Medulla oblongata (tissue), 1 donor: ENCODE measurements around the gene AFDN.
A peak's percentile ranks its signal among the peaks of the same experiment; 100 is the strongest.

Experiments used
- DNase-seq: peaks from one replicate; pipeline ENCODE4 v3.0.0-alpha.2; 2015; ENCODE audit errors: extremely low spot score

AFDN gene

DNA sequence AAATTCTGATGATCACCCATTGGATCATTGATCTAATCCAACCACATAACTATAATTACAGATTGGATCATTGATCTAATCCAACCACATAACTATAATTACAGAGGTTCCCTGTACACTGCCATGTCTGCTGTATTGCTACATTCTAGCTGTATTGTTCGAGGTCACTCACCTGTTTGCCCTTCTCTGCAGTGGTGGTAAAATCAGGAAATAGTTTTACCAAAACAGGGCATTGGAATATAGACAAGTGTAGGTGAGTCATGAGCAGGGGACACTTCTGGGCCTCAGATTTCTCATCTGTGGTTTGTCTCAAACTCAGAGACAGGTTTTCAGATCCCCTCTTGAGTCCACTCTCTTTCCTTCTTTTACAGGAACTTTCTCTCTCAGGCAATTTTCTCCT, 9.0 kb upstream of the AFDN start:
- DNase-seq = no peak

DNA sequence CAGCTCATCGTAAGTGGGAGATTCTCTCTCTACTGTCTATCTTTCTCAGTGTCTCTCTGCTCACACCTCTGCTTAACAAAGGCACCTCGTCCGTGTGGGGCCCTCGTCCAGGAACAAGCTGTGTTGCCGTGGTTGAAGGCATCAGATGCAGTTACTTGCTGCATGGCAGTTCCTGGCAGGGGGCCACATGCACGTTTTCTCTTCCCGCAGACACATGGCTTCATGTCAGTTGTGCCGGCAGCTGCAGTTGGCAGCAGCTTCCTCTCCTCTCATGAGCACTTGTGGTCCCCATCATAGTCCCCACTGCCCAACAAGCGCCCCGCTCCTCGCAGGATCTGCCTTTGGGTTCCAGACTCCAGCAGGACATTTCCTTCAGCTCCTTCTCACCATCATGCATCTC, 7.1 kb upstream of the AFDN start:
- no peak for DNase-seq

DNA sequence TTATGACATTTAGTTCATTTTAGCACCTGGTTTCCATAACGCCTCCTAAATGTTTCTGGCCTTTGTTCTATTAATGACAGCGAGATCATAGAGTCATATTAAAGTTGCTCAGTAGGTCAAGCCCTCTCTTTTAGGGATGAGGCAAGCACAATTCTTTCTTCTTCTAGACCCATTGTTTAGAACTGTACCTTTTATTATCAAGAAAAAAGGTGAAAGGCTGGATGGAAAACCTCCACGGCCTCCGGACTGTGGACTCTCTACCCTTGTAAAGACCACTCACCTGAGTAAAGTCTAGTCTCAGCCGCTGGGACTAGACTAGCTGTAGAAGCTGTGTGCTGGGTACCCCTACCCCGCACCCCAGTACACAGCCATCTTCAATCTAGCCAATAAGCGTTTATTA, 6.0 kb upstream of the AFDN start:
- DNase-seq = no peak

DNA sequence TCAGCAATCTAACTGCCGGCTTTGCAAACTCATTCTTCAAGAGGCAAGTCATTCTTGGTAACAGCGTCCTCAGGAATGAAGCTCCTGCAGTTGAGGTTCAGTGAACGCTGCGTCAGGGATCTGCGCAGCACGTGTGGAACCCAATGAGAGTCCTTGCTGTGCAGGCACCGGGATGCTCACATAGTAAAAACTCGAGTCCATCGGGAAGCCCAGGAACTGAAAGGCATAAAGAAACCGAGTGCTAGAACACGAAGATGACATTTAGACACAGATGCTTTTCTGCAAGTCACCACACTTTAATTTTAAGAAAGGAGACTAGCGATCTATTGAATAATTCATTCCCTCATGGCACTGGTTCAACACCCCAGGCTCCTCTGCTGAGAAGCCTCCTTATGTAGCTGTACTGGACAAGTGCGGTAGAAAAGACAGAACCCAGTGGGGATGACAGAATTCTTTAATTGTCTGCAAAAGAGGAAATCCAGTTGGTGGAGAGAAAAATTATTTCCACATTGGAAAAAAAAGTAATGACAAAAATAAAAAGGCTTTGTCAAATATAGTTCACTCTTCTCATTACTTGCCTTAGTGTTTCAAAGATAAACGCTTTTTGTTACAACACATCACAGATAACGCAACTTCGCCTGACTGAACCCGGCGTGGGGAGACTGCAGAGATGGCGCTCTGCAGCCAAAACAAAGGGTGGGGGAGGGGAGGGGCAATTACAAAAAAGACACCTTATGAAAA, 1.9 kb upstream of the AFDN start:
- peak; percentile 58 for DNase-seq

DNA sequence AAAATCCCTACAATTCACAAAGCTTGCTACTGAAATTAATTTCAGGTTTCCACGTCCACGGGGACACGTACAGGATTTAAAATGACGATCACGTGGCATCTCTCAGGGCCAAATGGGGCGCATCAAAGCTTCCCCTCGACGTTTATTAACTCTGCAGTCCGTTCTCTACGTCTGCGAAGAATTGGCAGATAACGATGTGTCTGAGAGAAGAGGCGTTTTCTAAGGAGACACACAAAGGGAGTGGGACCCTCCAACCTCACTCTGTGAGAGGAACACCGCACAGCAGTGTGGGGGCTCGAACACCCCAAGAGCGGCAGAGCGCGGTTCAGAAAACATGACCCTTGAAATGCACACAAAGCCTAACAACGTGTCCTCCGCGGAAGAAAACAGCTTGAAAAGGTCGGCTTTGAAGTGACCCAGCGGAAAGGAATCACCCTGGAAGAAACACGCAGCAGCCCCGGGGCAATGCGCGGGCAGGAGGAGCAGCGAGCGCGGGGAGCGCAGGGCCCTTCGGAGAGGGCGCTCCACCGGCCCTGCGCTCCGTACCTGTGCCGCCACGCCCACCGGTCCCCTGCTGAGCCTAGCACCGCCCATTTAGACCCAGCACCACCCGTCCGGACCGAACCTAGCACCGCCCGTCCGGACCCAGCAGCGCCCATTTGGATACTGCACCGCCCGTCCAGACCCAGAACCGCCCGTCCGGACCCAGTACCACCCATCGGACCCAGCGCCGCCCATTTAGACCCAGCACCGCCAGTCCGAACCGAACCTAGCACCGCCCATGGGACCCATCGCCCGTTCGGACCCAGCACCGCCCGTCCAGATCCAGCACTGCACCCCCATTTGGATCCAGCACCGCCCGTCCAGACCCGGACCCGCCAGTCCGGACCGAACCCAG, 1.1 kb upstream of the AFDN start:
- no peak for DNase-seq

DNA sequence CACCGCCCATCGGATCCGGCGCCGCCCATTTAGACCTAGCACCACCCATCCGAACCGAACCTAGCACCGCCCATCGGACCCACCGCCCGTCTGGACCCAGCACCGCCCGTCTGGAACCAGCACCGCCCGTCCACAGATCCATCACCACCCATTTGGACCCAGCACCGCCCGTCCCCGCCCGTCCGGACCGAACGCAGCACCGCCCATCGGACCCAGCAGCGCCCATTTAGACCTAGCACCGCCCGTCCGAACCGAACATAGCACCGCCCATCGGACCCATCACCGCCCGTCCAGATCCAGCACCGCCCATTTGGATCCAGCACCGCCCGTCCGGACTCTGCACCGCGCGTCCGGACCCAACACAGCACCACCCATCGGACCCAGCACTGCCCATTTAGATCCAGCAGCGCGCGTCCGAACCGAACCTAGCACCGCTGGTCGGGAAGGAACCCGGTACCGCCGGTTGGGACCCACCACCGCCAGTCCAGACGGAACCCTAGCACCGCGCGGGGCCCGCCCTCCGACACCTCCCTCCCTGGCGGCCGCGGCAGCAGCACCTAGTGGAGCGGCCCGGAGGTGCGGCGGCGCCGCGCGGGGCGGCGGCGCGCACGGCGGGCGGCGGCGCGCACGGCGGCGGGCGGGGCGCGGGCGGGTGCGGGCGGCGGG, 348 bp upstream of the AFDN start:
- DNase-seq = peak; percentile 75

DNA sequence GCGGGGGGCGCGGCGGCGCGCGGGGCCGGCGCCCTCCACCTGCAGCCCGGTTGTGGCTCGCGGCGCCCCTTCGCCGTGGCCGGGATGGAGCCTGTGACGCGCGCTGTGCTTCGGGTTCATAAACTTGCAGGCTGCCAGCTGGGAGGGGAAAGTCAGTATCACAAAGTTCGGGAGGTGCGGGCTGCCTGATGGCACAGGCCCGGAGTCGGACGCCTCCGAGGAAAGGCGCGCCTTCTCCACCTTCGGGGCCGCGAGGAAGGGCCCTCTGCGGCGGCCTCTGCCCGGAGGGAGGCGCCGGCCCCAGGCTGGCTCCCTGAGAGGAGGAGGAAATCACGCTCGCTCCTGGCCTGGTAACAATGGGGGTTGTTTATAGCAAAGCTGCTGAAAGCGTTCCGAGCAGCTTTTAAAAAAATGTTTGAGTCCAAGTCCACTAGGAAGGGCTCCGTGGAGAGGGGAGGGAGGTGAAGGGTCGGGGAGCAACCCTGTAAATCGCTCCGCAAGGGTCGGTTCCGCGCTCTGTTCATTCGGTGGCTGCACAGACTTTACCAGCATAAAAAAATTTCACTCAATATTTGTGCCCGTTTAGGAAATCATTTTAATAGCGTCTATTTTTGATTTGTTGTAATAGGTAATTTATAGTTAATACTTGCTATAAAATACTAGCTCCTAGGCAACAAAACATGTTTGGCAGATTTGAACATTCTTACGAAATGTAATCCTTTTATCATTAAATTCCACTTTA, 1.0 kb downstream of the AFDN start:
- peak; percentile 56 for DNase-seq

DNA sequence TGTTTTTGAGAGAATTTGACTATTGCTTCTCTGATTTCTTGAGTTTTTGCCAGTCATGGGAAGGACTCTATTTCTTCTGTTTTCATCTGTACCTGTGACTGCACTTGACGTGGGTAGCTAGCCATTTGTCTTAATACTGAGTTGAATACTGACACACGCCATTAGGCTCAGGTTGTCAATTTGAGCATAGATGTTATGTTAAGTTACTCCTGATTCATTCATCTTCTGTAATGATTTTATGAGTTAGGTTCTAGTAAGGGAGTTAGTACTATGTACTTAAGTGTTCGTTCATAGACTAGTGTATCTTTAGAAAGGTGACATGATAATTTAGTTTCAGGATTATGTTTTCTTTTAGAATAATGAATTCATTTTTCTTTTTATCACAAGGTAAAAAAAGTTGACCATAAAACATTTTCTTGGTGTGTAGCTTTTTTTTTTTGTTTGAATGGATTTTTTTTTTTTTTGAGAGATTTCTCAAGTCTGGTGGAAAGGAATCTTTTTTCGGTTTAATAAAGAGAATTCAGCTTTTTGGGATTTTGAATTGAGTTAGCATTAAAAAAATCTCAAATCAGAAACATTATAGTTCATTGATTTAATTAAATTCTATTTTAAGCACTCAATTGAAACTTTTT, 1.7 kb downstream of the AFDN start:
- no peak for DNase-seq

DNA sequence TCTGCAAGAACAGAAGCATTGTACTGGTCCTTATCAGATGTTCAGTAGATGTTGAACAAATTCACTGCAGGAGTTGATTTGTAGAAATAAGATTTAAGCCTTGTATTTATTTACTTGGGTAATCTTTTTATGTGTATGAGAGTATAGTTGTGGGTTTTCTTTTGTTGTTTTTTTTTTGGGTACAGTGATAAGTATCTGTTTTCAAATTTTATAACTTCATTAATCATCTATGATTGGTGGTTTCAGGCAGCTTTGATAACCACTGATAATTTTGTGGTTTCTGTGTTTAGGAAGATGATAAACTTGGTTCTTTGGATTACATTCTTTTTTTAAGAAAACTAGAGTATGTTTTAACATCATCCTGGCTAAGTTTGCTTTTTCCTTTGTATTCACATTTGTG, 2.8 kb downstream of the AFDN start:
- DNase-seq = no peak

DNA sequence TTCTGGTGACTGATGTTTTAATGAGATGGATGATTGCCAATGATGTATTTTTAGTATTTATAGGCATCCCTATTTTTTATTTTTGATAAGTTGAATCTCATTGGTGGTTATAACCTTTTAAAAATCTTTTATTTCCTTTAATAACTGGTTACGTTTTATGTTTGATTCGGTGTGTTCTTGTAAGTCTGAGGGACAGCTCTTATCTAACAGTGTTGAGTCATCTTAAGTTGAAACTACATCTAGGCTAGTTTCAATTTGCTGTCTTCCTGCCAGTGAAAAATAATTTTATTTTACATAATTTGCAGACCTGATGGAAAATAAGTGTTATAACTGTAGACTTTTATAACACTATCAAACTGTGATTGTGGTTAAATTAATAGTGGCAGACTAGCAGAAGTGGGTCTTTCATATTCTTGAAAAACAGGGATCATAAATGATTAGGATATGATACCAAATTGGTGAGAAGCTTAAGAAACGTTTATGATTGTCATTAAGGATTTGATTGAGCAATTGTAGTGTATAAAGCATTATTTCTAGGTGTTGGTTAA, 4.6 kb downstream of the AFDN start:
- no peak for DNase-seq

DNA sequence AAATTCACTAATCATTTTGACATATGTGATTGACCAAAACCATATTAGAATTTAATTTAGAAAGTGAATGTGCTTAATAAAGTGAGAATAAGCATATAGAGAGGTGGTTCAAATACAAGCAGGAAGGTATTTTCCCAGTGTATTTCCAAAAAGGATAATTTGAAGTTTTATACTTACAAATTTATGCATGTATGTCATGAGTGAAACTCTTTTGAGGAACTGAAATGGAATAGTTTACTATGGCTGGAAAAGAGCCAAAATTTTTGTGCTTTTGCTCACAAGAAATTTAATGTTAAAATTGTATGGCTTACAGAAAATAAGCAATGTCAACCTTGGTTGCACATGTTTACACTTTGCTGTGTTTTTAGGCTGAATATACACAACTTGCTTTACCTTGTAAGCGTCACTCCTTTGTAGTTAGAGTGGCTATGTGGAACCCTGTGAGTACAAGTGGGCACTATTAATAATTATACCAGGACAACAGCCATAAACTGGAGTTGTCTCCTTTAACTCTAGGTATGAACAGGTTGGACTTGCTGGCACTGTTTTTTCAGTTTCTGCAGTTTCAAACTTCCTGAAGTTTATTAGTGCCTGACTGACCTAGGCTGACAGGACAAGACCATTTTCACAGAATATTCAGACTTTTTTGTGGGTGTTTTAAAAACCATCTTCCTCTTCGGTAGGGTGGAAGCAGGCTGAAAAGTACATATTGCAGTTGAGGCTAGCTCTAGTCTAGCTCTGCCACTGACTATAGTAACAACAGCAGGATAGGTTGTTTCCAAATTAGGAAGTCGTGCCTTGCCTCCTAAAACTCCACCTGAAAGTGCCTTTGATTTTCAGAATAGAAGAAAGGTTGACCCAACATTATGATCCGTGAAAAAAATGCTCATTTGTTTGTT, 6.0 kb downstream of the AFDN start:
- no peak for DNase-seq

DNA sequence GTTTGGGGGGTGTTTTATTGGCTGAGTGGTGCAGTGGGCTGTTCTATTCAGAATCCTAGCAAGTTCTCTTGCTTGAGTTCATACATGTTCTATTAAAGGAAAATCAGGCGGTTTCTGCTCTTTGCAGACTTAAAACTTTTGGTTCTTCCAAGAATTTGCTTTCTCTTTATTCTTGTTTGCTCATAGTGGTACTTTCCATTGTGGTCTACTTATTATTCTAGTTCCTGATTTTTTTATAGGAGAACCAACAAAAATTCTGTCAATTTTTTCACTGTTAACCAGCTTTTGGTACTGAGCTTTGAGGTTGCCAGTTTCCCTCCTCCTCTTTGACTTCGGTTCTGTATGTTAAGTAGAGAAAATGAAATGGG, 6.7 kb downstream of the AFDN start:
- no peak for DNase-seq

DNA sequence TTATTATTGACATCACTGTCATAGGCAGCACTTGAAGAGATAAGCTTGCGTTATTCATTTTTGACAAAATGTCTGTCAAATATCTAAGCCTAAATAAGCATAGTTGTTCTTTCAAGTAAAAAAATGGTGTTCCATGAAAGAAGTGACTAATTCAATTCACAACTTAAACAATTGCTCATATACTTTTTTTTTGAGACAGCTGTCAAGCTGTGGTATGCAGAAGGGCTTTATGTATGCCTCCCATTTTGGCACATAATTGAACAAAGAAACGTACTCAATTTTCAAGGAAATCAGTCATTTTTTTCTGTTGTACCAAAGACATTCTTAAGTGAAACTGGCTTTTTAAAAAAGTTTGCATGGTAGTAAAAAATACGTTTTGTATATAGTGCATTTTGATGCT, 8.5 kb downstream of the AFDN start:
- DNase-seq = no peak

DNA sequence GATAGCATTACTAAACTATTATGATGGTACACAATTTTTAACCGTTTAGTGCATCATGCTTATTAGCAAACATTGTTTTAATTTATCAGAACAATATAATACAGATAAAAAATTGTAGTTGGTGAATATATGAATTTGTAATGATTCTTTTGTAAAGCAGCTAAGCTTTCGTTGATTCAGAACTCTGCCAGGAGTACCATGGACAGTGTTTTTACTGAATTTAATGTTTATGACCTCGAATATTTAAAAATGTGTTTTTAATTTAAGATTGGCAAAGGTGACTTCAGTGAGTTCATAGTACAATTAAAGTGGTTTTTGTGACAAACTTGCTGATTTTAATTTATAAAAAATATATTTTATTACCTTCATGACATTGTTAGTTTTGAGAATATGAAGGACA, 10.0 kb downstream of the AFDN start:
- DNase-seq = no peak

DNA sequence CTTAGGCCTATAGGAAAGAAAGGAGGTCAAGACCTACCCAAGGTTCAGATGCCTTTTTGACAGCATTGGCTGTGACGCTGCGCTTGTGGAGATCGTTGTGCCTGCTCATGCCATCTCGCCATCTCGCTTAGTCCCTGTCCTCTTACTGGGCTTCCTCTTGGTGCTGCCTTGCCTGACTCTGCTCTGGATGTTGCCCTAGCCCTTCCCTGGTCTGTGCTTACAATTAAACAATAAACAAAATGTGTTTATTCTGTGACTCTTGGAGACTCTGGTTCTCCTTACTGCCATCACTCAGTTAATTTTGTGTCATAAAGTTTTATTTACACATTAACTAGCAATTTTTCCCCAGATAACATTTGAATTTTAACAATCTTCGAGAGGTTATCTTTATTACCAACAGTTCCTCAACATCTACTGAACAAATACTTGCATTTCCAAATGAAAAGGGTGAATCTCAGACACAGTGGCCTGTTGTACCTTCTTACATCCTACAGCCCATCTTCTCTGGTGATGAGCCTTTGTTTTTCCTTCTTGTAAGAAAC, 11.6 kb downstream of the AFDN start:
- DNase-seq = no peak

DNA sequence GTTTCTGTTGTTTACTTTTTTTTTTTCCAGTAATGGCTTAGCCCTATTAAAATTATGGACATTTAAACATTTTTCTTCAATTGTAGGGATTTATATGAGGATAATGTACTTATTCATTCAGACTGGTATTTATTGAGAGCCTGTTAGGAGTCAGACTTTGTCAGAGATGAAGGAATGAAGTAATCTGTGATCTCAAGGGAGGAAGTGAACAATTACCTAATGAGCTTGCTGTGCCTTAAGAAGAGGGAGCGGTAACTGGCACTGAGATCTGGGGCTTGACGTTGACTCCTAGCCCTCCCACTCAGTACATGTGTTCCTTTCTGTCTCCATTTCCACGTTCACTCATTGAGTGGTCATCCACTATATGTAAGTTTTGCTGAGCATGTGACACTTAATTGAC, 12.6 kb downstream of the AFDN start:
- DNase-seq = no peak

DNA sequence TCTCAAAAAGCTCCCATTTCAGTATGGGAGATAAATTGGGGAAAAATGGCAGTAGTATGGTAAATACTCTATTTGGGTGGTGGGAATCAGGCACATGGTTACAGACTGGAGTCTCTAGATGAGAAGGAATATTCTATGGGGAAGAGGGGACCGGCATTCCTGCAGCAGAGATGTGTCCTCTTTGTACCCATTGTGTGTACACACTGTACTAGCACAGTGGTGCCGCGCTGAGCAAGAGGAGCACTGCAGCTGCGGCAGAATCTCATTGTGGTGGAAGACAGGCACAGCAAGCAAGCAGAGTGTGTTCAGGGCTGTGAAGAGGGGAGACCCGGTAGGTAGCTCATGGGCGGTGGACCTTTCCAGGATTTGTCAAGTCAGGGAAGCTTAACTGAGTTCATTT, 13.0 kb downstream of the AFDN start:
- peak; percentile 73 for DNase-seq

DNA sequence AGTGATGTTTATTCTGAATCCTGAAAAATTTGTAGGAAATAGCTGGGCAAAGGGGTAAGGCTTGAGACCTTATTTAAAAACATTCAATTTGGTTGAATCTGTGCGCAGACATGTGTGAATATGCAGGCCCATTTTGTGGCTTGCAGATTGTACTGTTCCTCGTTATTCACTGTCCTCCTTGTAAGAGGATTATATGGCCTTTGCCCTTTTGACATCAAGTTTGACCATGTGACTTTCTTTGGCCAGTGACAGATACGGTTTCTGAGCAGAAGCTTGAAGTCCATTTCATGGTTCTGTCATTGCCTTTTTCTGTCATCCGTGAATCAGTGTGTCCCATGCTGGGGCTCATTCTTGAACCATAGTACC, 13.4 kb downstream of the AFDN start:
- DNase-seq = no peak

DNA sequence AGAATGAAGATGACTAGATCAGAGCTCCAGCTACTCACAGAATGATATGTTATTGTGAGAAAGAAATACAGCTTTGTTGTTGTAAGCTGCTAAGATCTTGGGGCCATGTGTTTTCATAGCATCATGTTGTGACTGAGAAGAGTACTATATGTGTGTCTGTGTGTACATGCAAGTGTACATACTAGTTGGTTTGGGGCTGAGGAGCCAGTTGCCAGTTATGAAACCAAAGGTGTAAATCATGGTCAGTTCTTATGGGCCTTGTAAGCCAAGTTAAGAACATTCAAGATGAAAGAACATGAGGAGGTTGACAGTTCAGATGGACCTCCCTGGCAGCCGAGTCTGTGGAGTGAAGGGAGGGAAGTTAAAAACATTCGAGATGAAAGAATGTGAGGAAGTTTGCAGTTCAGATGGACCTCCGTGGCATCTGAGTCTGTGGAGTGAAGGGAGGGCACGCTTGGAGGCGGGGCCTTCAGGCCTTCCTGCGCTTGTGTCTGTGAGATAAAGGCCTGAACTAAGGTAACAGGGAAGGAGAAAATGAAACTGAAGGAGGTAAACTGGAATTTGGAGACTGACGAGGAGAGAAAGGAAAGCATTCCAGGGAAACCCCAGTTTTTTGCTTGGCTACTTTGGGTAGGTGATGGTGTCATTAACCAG, 13.9 kb downstream of the AFDN start:
- DNase-seq = no peak

DNA sequence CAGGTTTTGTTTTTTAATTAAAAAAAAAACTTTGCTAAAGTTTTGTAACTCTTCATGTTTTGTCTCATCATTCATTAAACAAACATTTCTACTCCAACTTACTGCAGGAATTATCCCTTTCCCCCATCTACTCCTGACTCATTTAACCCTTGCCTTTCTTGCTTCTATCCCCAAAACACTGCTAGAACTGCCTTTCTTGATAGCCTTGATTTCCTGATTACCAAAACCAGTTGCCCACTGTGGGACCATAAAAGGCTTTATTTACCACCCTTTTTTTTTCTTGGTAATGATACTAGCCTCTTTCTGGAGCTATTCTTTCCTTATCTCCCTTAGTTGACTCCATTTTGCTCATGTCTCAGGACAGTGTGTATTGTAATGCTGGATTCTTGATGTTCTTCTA, 15.3 kb downstream of the AFDN start:
- DNase-seq = no peak
